ENCODE measurements around the gene IL22RA1.

IL22RA1 gene

DNA sequence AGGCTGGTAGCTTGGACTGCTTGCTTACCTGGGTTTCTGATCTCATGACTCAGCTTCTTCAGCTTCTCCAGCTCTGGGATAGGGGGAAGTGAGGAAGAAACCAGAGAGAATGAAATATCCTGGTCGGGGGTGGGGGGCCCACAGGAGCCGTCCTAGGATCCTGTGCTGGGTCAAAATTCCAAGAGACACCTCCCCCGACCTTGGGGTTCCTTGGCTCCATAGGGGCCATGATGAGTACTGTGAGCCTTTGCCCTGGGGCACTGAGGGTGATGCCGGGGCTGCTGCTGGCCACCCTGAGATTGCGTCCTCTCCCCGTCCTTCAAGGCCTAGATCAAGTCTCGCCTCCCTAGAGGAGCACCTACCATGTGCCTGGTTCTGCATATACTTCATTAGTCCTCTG, 71.0 kb downstream of the IL22RA1 start:
- Histone ChIP-seq H3K27me3 (ENCODE audit: insufficient read depth, low read depth) (no peaks in the 10 kb centered on the region), H3K36me3 (ENCODE audit: insufficient read depth) (no peaks in the 10 kb centered on the region), H3K4me3 (IDR thresholded peaks at IDR 0.05; ENCODE audit: insufficient read depth, low read depth, low read length) (no peak overlapping the region), H4K20me1 (ENCODE audit: insufficient read depth) (no peaks in the 10 kb centered on the region), H3K4me2 (no peak overlapping the region), H3K9ac (no peak overlapping the region), H3K79me2 (ENCODE audit: insufficient read depth, low read depth) (no peaks in the 10 kb centered on the region), H2AFZ (ENCODE audit: low read depth) (no peak overlapping the region), H3K27ac (no peak overlapping the region), H3K4me1 (ENCODE audit: low read depth, poor library complexity, severe bottlenecking) (peaks cover 10% of the 10 kb centered on the region)
- no peak for TF ChIP-seq CTCF (conservative IDR thresholded peaks at IDR 0.05; ENCODE audit: low read depth, low read length)

DNA sequence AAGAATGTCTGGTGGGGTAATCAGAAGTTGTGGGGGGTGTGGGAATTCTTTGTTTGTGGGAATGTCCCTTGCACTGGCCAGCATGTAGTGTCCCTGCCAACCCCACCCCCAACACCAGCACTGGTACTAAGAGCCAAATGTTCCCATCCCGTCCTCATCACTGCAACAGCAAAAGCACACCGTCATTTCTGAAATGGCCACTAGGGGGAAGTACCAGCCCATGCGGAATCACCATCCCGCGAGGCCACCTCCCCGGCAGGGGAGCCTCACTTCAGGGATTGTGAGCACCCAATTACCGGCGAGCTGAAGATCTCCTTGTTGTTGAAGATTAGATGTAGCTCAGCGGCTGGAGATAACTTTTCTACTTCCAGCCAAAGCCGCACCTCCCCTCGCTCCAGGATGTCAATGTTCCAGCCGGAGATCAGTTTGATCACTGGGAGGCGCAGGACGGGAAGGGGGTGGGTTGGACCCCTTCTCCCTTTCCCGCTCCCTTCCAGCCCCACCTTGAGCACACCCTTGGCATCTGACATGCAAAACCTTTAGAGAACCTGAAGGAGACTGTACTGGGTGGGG, 72.0 kb downstream of the IL22RA1 start:
- Histone ChIP-seq H4K20me1 (ENCODE audit: insufficient read depth) (no peaks in the 10 kb centered on the region), H3K4me1 (ENCODE audit: low read depth, poor library complexity, severe bottlenecking) (peaks cover 10% of the 10 kb centered on the region), H3K36me3 (ENCODE audit: insufficient read depth) (no peaks in the 10 kb centered on the region), H2AFZ (ENCODE audit: low read depth) (peak overlapping the region; percentile 52; the same call in 1 of the 2 replicates), H3K4me2 (peak overlapping the region; percentile 2; the same call in 1 of the 2 replicates), H3K4me3 (IDR thresholded peaks at IDR 0.05; ENCODE audit: insufficient read depth, low read depth, low read length) (no peak overlapping the region), H3K27ac (no peak overlapping the region), H3K79me2 (ENCODE audit: insufficient read depth, low read depth) (no peaks in the 10 kb centered on the region), H3K9ac (no peak overlapping the region), H3K27me3 (ENCODE audit: insufficient read depth, low read depth) (no peaks in the 10 kb centered on the region)
- TF ChIP-seq CTCF (conservative IDR thresholded peaks at IDR 0.05; ENCODE audit: low read depth, low read length): peak; percentile 91

DNA sequence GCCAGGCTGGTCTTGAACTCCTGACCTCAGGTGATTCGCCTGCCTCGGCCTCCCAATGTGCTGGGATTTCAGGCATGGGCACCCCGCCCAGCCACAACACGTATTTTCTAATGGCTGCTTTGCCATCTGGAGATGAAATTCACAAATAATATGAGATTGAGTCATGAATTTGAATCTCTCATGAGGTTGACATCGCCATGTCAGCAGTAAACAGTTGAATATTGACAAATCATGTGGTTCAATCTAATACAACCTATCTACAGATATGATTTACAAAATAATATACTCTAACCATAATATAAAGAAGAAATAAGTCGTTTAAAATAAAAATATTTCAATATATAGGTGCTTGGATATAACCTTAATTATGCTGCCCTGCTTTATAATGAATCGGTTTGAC, 73.1 kb downstream of the IL22RA1 start:
- H3K4me1 ChIP-seq (ENCODE audit: low read depth, poor library complexity, severe bottlenecking): peaks cover 10% of the 10 kb centered on the region
- no peak overlapping the region for H3K4me3 ChIP-seq (IDR thresholded peaks at IDR 0.05; ENCODE audit: insufficient read depth, low read depth, low read length)
- no peak overlapping the region for H2AFZ ChIP-seq (ENCODE audit: low read depth)
- TF ChIP-seq CTCF (conservative IDR thresholded peaks at IDR 0.05; ENCODE audit: low read depth, low read length): no peak
- H3K36me3 ChIP-seq (ENCODE audit: insufficient read depth): no peaks in the 10 kb centered on the region
- no peaks in the 10 kb centered on the region for H4K20me1 ChIP-seq (ENCODE audit: insufficient read depth)
- no peak overlapping the region for H3K9ac ChIP-seq
- H3K27me3 ChIP-seq (ENCODE audit: insufficient read depth, low read depth): no peaks in the 10 kb centered on the region
- no peaks in the 10 kb centered on the region for H3K79me2 ChIP-seq (ENCODE audit: insufficient read depth, low read depth)
- H3K27ac ChIP-seq: no peak overlapping the region
- H3K4me2 ChIP-seq: no peak overlapping the region

All from KMS-11 (cell line).